Amniotic epithelial cell (primary cell): ENCODE measurements around the gene LPIN1.

ENCODE experiments used
- DNase-seq: peaks from one replicate; pipeline ENCODE4 v3.0.0-alpha.2; 2010; ENCODE audit warnings: low read depth

The LPIN1 gene

DNA sequence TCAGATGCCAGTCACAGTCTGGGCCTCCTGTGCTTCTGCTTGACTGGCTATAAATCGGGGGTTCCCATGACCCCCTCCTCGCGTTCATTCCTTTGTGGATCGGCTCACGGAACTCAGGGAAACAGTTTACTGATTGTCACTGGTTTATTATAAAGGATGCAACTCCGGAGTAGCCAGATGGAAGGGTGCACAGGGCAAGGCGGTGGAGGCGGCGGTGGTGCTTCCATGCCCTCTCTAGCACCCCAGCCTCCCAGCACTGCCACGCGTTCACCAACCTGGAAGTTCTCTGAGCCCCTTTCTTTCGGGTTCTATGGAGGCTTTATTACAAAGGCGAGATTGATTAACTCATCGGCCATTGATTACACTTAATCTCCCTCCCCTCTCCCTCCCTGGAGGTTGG, 15.6 kb downstream of the LPIN1 start:
- DNase-seq = no peak

DNA sequence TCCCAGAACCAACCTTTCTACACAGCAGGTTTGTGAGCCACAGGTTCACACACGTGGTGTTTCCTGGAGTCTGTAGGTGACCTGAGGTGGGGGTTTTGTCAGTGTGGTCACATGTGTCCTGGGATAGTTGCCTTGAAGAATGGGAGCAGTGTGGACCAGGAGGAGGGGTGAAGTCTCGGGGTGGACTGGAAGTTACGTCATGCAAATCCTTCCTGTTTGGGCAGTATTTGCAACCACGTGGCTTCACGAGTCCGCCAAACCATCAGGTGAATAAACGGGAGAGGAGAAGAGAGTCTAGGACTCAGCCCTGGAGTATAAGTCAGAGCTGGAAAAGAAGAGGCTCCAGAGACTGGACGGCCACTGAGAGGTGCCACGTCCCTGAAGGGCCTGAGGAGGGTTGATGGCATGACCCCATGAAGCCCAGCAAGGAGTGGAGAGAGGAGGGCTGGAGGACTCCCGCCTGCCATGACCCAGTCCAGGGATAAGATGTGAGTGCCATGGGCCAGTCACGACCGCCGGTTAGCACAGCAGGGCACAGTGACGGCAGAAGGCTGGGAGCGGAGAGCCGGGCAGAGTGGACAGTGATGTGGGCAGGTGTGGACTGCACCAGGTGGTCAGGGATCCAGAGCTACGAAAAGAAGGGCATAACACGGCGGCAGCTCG, 16.5 kb downstream of the LPIN1 start:
- no peak for DNase-seq

DNA sequence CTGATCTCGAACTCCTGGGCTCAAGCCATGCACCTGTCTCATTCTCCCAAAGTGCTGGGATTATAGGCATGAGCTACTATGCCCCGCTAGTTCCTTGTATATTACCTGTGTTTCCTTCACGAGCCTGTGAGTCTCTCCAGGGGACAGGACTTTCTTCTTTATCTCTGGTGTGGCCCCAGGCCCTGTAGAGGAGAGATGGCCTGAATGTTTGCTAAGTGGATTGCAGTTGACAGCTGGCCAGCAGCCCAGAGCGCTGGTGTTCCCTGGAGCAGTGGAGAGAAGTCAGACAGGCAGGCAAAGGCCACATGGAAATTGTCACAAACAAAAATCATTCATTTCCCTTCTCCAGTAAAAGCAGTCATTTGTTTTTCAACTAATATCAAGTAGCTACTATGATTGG, 17.9 kb downstream of the LPIN1 start:
- DNase-seq = no peak

DNA sequence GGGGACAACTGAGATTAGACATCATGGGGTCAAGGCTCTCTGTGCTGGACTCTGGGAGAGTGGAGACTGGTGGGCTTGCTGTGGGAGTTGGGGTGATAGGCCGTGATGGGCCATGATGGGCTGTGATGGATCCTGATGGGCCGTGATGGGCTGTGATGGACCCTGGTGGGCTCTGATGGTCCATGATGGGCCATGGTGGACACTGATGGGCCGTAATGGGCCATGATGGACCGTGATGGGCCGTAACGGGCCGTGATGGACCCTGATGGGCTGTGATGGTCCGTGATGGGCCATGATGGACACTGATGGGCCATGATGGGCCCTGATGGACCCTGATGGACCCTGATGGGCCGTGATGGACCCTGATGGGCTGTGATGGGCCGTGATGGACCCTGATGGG, 18.5 kb downstream of the LPIN1 start:
- no peak for DNase-seq

DNA sequence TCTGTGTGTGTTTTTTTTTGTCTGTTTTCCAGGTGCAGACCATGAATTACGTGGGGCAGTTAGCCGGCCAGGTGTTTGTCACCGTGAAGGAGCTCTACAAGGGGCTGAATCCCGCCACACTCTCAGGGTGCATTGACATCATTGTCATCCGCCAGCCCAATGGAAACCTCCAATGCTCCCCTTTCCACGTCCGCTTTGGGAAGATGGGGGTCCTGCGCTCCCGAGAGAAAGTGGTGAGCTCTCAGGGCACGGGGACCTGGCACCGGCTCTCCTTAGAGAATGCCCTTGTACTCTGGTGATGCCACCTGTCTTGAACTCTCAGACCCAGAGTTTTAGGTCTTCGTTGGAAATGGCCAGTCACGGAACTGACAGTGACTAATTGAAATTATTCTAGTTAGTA, 19.1 kb downstream of the LPIN1 start:
- no peak for DNase-seq

DNA sequence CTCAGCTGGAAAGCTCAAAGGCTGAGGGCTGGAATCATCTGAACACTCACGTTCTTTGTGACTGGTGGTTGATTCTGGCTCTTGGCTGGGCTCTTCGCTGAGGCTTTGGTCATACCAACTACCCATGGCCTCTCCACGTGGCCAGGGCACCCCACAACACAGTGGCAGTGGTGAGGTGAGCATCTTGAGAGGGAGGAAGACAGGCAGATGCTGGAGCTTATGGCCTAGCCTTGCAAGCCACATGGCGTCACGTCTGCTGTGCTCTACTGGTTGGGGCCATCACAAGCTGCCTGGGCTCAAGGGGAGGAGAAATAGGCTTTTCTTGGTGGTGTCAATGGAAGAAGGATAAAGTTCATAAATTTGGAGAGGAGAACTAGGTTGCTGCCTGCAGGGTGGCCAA, 19.6 kb downstream of the LPIN1 start:
- no peak for DNase-seq

DNA sequence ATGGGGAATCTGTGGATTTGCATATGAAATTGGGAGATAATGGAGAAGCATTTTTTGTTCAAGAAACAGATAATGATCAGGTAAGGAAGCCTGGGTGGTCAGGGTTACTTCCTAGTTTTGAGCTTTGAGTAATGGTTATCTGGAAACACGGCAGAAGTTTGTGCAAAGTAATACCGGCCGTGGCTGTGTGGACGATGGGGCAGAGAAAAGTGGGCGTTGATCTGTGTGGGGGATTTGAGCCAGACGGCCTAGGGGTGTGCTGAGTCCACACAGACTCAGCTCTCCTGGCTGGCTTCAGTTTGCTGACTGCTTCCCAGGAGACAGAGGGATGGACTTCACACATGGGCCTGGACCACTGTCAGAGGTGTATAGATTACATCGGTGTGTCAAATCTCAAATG, 21.3 kb downstream of the LPIN1 start:
- no peak for DNase-seq

DNA sequence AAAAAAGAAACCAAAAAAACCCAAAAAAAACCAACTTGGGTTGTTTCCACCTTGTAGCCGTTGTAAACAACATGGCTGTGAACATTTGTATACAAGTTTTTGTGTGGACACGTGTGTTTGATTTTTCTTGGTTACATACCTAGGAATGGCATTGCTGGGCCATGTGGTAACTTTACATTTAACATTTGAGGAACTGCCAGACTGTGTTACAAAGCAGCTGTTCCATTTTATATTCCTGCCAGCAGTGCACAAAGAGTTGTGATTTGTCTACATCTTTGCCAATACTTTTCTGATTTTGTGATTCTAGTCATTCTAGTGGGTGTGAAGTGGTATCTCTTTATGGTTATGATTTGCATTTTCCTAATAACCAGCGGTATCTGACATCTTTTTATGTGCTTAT, 22.5 kb downstream of the LPIN1 start:
- DNase-seq = no peak

DNA sequence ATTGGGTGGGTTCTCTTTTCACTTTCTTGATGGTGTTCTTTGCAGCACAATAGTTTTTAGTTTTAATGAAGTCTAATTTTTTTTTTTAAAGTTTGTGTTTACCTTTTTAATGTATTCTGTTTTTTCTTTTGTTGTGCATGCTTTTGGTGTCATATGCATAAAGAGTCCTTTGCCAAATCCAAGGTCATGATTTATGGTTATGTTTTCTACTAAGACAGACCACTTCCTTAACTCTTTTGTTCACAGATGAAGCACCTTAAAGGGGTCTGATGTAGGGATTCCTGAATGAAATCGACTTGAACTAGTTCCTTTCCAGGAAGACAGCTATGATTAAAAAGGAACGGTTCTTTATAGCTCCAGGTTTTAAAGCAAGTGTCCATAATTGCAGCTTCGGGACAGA, 23.1 kb downstream of the LPIN1 start:
- DNase-seq = no peak

DNA sequence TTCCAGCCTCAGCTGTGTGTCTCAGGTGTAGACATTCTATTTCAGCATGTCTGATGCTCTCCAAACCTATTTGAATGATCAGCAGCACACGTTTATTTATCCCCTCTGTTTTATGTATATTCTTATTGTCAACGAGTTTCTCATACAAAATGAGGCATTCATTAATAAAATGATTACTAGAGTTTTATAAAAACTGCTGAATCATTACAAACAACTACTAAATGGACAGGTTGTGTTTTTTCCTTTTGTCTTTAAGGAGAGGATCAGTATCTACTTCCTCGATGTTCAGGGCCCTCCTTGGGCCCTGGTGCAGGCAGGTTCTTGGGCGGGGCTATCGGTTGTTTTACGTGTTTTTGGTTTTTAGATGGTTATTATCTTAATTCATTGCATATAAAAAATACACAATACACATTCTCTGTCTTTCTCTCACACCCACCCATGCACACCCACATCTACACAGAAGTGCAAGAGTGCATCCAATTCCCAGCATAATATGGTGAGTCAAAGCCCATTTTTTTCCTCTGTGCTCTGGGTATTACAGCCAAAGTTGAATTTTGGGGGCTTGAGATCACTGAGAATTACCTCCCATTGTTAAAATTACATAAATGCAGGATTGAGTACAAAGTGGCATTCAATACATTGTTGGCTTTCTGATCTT, 24.2 kb downstream of the LPIN1 start:
- DNase-seq = no peak

DNA sequence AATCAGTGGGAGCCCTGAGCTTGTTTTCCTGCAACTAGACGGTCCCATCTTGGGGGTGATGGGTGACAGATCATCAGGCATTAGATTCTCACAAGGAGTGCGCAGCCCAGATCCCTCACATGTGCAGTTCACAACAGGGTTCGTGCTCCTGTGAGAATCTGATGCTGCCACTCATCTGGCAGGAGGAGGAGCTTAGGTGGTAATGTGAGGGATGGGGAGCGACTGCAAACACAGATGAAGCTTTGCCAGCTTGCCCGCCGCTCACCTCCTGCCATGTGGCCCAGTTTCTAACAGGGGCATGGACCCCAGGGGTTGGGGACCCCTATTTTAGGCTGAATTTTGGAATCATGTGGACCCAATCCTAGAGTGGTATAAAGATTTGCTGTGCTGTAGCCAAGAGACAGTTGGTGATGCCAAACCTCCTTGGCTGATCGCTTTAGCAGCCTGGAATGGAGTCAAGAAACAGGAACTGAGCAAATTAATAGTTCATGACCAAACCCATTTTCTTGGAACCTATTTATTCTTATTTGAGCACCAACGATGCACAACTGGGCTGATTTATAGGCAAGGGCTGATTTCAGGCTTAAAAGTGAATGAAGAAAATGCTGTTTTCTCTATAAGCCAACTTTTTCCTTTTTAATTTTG, 25.7 kb downstream of the LPIN1 start:
- DNase-seq = no peak

DNA sequence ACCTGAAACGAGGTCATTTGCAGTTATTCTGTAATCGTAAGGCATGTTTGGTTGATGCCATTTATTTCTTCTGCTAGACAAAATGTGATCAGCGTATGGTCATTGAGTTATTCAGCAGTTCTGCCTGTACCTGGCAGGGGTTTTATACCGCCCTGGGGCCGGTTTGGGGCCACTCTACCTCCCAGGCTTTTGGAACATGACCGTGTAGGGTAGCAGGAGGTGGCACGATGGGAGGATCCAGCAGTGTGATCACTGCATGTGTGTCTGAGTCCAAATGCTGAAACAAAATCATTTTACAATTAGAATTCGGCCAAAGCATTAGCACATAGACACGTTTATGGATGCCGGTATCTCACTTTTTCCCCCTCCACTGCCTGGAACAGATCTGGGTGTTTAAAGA, 26.7 kb downstream of the LPIN1 start:
- DNase-seq = no peak

DNA sequence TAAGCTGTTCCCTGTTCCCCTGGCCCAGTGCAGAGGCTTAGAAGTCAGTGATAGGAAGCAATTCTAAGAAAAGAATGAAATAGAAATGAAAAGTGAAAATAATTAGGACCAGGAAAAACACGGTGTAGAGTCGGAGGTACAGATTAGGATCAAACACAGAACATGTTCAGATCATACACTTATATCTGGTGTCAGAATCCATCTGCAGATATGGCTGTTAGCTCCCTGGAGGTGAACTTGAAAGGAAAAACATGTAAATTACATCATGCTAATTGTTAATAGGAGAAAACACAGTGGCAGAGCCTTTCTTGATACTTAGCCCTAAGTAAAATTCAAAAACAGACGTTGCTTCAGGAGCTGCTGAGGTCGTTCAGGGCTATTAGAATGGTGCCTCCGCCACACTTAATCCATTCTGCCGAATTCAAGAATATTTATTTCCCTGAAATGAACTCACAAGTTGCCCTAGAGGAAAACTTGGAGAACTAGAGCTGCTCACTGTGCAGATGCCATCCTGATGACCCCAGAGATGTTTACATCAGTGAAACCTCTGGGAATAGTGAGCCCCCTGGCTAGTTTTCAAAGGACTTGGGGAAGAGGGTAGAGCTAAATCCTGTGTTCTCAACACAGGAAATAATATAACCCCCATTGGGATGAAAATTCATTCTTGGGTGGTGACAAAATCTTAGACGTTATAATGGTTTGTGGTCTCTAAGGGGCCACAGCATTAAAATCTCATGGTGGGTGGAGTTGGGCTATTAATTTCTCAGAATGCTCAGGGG, 27.5 kb downstream of the LPIN1 start:
- no peak for DNase-seq

DNA sequence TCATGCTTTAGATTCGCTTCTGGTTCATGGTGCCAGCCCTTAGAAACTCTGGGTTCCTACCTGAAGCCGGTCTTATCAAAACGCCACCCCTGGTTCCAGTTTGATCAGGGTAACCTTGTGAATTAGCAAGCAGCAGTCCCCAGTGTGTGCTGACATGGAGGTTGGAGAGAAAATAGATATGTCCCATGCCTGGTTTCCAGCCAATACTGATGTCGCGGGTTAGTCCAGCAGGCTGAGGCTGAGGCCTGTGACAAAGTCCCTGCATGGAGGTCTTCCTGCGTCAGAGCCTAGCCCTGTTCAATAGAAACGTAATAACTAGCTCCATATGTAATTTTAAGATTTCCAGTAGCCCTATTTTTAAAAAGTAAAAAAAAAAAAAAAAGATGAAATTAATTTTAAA, 28.2 kb downstream of the LPIN1 start:
- DNase-seq = no peak

DNA sequence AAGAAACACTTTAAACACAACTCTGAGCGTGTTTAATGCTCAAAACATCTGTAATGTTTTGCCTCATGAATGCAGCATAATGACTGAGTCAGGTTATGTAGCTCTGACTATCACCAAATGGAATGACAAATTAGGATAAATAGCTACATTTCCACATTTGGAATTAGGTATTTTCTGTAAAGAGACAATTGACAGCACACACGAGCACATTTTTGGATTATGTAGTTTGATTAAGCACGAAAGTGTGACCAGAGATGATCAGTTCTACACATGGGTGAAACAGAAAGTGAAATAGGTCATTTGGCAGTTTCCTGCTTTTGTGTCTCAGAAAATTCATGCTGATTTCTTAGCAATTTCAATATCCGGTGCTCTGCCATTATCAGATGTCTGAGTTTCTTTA, 29.0 kb downstream of the LPIN1 start:
- DNase-seq = no peak

DNA sequence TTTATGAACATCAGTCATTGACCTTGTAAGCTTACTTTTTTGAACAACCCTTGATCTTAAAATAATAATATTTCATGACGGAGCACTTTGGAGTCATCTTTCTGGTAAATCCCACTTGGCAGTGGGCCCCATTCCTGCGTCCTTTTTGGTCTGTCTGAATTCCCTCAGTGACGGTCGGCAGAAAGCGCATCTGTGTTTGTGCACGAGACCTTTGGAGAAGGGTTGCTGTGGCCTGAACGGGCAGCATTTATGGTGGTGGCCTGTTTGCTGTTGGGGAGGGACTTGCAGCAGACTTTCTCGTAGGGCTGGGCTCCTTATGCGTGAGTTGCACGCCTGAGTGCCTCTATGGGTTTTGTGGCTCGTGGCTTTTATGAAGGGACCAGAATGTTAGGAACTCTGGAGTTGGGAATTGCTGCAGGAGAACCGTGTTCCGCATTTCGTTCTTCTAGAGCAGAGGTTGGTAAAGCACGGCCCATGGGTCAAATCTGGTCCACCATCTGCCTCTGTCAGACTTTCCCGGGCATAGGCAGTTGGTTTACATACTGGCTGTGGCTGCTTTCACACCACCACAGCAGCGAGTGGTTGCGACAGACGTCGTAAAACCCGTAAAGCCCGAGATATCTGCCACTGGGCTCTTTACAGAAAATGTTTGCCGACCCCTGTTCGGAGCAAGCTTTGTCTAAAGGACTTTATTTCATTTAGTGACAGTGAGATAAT, 30.8 kb downstream of the LPIN1 start:
- DNase-seq = peak; percentile 8

DNA sequence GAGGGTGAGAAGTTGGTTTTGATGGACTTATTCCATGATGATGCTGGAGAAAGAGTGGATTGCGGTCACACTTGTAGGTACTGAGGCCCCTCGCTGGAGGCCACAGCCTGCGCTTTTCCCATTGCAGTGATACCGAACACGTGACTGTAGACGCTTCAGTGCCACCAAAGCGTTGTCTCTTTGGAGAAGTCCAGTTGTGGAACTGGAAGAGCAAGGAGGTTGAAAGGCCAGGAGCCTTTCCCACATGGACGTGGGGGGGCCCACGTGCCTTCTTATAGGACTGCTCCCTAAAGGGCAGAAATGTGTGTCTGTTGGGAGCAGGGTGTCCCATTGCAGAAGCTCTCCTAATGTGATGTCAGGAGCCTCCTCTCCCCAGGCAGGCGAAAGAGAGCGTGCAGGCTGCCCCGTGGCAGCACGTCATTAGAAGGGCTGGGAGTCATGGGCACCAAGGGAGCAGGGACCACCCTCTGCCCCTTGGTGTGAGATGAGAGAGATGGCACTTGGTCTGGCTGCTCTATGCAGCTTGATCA, 31.5 kb downstream of the LPIN1 start:
- DNase-seq = no peak

DNA sequence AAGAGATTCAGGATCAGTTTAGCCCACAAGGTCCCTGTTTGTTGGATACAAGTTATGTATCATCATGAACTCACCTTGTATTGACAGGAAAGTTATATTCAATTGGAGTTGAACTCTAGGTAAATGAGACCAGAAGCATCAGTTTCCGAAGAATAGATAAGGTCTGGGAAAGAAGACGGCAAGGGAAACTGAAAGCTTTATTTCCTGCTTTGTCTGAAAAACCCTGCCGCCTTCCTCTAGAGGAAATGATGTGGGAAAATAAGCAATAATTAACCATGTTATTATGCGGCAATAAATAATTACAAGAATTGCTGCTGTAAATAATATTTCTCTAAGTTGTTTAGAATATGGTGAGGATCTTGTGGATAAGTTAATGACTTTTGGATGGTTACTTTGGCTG, 32.0 kb downstream of the LPIN1 start:
- DNase-seq = no peak

DNA sequence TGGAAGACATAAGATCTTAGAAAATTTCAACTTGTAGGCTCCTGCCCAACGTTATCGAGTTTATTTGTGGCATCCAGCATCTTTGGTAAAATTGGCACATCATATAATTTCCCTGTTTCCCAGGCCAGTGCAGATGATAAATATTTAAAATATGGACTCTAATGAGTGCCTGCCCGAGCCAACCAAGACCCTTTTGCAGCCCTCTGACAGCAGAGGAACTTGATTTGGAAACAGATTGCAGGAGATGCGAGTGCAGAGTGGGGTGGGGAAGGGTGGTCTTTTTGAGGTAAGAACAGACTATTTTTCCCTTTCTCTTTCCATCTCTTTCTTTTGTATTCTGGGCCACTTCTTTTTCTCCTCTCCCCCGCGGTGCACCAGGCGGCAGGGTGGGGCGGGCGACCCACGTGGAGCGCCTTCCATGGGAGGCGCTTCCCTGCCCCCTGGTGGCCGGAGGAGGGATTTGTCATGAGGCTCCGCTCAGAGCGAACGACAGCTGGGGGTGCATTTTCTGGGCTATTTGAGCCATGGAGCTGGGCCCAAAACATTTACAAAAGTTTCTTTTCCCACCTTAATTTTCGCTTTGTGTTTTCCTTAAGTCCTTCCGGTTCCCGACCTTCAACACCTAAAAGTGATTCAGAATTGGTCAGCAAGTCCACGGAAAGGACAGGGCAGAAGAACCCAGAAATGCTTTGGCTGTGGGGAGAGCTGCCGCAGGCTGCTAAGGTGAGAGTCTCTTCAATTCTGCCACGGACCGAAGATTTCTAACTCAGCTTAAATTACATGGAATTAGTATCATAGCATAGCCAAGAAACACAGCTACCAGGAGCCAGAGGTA, 32.7 kb downstream of the LPIN1 start:
- peak; percentile 29 for DNase-seq

DNA sequence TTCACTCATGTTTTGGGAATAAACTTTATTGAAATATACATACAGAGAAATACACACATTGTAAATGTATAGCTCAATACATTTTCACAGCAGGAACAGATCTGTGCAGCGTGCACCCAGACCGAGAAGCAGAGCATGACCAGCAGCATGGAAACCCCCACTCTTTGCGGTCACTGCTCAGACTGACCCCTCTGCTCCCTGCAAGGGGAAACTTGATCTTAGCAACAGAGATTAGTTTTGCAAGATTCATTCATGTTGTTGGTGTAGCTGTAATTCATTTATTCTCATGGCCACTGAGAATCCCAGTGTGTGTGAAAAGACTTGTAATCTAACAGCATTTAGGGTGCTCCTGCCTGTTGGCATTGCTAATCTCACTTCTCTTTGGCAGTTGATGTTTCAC, 35.2 kb downstream of the LPIN1 start:
- DNase-seq = no peak

DNA sequence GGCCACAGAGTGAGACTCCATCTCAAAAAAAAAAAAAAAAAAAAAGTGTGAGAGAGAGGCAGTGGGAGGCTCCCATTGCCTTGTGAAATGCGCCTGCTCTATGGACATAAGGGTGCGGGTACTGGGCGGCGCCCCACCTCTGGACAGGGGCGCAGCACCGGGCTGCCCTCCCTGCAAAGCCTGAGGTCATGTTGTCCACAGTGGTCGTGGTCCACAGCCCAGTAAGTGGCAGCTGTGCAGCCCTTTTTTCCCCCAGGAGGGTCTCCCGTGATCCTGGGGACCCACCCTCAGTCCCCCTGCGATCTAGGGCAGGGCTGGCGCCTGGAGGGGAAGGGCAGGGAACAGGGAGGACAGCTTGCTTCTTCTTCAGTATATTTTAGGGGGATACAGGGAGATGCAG, 37.8 kb downstream of the LPIN1 start:
- DNase-seq = no peak
